A549 treated with AZD9567 at 1 μM for 4 hours (cell line): ENCODE results near the gene ZNF682. TPM values are rescaled to one million over a fixed set of nuclear protein-coding genes. Genes with fewer than 3 reads are reported as not detected.

Experiments used
- total RNA-seq: library from RNA; stranded (reverse); fragments of 200-300 nt; extraction: Qiagen RNA extraction; gene quantifications from 5 replicates; pipeline ENCODE4 v1.2.3, GENCODE V29; 2022; ENCODE audit not compliant: insufficient read depth

Gene ZNF682
- not detected in 5 replicates for total RNA-seq

GRCh38 chr19:20039203-20039723 lies at the start of gene ZNF682:
TSS of gene ZNF682 (minus strand) at chr19:20039505. CDS start at chr19:20039345, 160 bp downstream.

GRCh38 chr19:20077791-20078463 lies 38.6 kb upstream of the ZNF682 start, which contains the start of gene ZNF90:
TSS of gene ZNF90 (plus strand) at chr19:20078000. CDS start at chr19:20078133, 133 bp downstream.

Other genes starting within 250 kb of the ZNF682 start
- gene ZNF506, start 217.8 kb downstream of the ZNF682 start, total RNA-seq: 0.14 to 0.30 TPM (median 0.17 TPM) in 4 of 5 replicates, not detected in the other
- gene ZNF253, start 173.6 kb downstream of the ZNF682 start, total RNA-seq: not detected in 5 replicates
- gene ZNF93, start 138.6 kb downstream of the ZNF682 start, total RNA-seq: not detected in 5 replicates
- gene ZNF90, start 38.5 kb upstream of the ZNF682 start, total RNA-seq: not detected in 5 replicates
- not detected in 5 replicates for gene ZNF486, start 127.7 kb upstream of the ZNF682 start, total RNA-seq